NCI-H1694 (cell line): ENCODE measurements around the gene CCL2.
"Not testable (repeated sequence)": the region's sequence is repeated elsewhere in the genome, so short reads cannot be mapped to it uniquely, and the experiment has no call there.

Experiments used
- DNase-seq: peaks from one replicate; lab custom pipeline; 2025; lab: John Stamatoyannopoulos, UW

CCL2 gene

GRCh38 chr17:34254651-34255380 lies at the start of gene CCL2:
Gene CCL2, plus strand, starts transcription at chr17:34255285. Its CDS starts 65 bp downstream, at chr17:34255350.
- no peak for DNase-seq

- DNase-seq = no peak
Observed at GRCh38 chr17:34205401-34205800, 49.7 kb upstream of the CCL2 start.

DNA sequence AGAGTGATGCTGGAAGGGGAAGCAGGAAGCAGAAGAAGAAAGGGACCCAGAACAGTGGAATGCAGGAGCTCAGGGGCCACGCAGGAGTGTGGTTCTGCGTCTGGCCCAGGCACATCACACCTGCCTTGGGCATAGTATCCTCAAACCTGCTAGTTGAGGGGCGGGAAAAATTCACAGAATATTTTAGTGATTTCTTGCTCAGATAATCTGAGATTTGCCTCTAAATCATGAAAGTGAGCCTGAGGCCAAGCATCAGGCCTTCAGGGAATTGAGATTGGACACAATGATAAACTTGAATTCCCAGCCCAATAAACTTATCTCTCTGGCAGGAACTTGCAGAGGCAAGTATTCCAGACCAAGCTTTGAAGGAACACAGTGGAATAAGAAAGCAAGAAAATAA lies 48.5 kb upstream of the CCL2 start:
- DNase-seq = no peak

DNA sequence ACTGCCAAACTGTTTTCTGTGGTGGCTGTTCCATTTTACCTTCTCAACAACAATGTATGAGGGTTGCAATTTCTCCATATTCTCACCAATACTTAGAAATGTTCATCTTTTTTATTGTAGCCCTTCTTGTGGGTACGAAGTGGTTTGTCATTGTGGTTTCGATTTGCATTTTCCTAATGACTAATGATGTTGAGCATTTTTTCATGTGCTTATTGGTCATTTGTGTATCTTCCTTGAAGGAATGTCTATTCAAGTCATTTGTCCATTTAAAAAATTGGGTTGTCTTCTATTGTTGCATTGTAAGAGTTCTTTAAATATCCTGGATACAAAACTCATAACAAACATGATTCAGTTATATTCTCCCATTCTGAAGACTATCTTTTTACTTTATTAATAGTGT lies 47.5 kb upstream of the CCL2 start:
- DNase-seq = no peak

DNA sequence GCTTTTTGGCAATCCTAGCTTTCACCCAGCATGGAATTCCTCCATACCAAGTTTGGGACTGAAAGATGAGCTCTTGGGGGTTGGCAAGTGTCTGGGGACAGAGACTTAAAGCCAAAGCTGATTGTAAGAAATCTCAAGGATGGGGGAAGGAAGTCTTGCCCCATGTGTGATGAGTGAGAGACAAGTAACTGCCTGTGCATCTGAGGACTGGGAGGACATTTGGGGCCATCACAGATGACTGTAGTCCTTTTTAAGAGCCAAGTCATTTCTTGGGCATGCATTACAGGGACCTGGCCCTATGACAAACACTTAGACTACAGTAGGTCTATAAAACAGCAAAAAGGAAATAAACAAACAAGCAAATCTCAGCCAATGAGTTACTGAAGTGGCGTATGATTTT lies 36.3 kb upstream of the CCL2 start:
- no peak for DNase-seq

DNA sequence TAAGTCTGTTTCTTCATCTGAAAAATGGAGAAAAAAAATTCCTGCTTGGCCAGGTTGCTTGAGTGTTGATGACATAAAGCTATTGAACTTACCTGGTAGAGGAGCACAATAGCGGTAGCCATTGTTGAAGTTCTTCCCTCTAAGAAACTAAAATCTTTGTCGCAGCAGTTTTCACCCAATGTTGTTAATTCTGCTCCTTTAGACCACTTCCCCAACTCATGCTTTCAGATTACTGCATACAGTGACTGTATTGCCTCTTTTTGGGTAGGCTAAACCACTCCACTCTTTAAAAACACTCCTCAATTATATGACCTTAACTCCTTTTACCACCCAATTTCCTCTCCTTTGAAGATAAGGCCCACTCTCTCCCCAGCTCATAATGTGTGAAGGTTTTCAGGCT lies 35.7 kb upstream of the CCL2 start:
- DNase-seq = no peak

DNA sequence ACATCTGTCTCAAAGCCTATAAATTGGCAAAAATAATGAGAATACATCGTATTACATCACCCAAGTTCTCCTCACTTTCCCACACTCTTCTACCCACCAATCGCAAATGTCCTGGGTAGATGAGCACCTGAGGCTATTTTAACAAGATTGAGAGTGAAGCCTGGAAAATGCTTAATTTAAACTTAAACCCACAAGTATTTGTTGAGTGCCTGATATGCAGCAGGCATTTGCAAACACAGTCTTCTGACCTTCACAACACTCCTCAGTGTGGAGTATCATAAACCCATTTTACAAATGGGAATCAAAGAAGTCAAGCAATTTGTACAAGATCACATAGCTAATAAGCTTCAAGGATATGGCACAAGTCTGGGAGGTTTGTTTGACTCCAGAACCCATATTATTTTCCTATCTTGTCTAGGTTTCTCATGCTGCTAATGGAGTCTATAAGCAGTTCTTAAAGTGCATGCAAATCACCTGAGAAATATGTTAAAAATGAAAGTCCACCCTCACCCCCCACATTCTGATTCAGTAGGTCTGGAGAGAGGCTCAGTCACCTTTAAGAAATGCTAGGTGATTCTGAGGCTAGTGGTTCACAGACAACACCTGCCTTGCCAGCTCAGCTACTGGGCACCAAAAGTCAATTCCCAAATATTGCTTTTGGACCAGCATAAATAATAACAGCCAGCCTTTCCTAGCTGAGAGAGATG lies 34.9 kb upstream of the CCL2 start:
- DNase-seq = no peak

DNA sequence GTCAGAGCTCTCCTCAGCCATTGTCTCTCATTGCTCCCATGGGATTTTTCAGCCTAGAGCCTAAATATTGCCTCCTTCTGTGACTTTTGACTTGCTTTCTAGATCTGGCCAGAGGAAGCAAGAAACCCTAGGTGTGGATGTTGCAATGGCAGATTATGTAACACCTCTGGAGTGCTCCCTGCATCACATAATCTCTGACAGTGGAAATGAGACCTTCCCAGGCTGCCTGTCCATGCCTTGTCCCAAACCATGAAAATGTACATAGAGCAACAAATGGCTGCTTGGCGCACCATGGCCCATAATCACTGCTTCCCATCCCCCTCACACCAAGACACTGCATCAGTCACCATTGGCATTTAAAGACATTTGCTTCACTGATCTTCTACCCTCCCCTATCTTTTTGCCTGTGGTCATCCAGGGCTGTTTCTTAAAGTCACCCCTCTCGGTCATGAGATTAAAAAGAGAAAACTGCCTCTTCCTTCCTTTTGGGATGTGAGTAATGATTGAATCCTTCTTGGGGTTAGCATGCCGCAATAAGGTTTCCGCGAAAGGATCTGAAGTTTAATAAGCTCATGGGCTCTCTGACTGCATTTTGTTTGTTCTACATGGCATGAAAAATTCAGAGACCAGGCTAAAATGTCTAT lies 34.2 kb upstream of the CCL2 start:
- no peak for DNase-seq

GRCh38 chr17:34221411-34221810 lies 33.7 kb upstream of the CCL2 start:
- DNase-seq = no peak

GRCh38 chr17:34222722-34223497 lies 32.2 kb upstream of the CCL2 start:
- DNase-seq = no peak

- DNase-seq = no peak
Observed at GRCh38 chr17:34225046-34225445, 30.0 kb upstream of the CCL2 start.

- no peak for DNase-seq
Observed at GRCh38 chr17:34226011-34226743, 28.9 kb upstream of the CCL2 start.

GRCh38 chr17:34226744-34227034 lies 28.4 kb upstream of the CCL2 start:
- no peak for DNase-seq

DNA sequence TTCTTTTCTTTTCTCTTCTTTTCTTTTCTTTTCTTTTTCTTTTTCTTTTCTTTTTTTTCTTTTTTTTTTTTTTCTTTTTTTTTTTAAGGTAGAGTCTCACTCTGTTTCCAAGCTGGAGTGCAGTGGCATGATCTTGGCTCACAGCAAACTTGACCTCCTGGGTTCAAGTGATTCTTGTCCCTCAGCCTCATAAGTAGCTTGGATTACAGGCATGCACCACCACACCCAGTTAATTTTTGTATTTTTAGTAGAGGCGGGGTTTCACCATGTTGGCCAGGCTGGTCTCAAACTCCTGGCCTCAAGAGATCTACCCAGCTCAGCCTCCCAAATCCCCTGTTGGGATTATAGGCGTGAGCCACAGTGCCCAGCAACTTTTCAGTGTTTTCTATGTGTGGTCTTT lies 27.8 kb upstream of the CCL2 start:
- not testable (repeated sequence) for DNase-seq

GRCh38 chr17:34227707-34228106 lies 27.4 kb upstream of the CCL2 start:
- DNase-seq = no peak

DNA sequence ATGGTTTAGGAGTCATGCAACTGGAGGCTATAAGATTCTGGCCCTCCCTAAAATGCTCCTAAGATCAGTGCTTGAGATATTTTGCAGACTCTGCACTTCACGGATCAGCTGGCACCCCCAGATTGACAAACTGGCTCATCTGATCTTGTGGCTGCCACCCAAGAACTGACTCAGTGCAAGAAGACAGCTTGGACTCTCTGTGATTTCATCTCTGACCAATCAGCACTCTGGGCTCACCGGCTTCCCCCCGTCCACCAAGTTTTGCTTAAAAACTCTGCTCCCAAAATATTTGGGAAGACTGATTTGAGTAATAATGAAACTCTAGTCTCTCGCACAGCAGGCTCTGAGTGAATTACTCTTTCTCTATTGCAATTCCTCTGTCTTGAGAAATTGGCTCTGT lies 26.3 kb upstream of the CCL2 start:
- DNase-seq = no peak

- no peak for DNase-seq
Observed at GRCh38 chr17:34230342-34230741, 24.7 kb upstream of the CCL2 start.

DNA sequence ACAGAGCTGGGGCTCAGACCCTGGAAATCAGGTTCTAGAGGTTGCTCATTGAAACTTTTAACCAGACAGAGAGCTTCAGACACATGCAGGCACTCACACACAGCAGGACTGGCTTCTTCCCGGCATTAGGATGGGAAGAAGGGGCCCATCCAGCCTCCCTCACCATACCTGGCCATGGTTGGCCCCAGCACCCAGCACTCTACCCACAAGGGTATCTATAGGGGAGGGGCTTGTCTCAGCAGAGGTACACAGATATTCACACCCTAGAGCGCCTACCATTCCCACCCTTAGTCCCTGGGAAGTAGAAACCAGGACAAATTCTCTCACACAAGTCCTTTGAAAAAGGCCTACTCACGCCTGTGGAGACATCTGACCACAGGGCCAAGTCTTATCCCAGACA lies 20.5 kb upstream of the CCL2 start:
- DNase-seq = no peak

- DNase-seq = no peak
Observed at GRCh38 chr17:34235389-34236028, 19.6 kb upstream of the CCL2 start.

DNA sequence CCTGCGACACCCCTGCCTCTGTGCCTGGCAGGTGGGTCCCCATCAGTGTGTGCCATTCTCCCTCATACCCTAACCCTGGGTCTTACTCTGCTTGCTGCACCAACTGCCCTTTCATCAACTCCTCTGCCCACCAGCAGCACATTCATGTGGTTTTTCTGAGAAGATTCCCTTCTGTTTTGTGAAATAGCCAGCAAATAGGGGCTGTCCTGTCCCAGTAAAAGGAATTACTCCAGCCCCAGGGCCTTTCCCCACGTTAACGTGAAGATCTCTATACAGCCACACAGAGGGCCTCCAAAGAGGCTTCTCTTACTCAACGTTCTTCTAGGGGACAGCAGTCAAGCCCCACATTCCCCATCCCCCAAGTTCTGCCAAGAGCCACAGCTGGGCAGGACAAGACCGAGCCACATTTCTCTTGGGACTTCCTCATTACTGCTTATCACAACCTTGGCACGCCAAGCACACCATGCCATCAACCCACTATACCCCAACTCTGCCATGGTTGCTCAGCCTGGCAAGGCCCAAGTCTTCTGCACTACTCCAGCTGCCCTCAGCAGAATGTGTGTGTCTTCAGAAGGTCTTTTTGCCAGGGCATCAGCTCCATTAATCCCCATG lies 18.7 kb upstream of the CCL2 start:
- no peak for DNase-seq

GRCh38 chr17:34237458-34237857 lies 17.6 kb upstream of the CCL2 start:
- DNase-seq = no peak
